DOHH2 (cell line): ENCODE results near the gene CCDC91.

ENCODE experiments used
- CTCF ChIP-seq: fragments of 200-600 bp; sonication (generic); IDR thresholded peaks from one replicate; pipeline ENCODE4 v1.5.1; 2014; ENCODE audit warnings: antibody characterized with exemption, mild to moderate bottlenecking, low read depth, low read length; ENCODE audit not compliant: poor library complexity, severe bottlenecking
- EZH2phosphoT487 ChIP-seq: fragments of 200-600 bp; sonication (generic); IDR thresholded peaks from 2 replicates; pipeline ENCODE4 v1.6.1; 2017; ENCODE audit warnings: borderline replicate concordance, mild to moderate bottlenecking, antibody characterized with exemption, low read length, moderate library complexity, mixed read lengths

- TF ChIP-seq CTCF, result no peak
- TF ChIP-seq EZH2phosphoT487, result no peak
Observed at GRCh38 chr12:28242496-28243309, 52.4 kb downstream of the CCDC91 start.
